NCI-H1105 treated with DMSO at 0.1 percent for 48 hours (cell line): ENCODE data around the gene GRM5.

ENCODE experiments used
- DNase-seq: peaks from one replicate; lab custom pipeline; 2025; lab: John Stamatoyannopoulos, UW

Gene GRM5

DNA sequence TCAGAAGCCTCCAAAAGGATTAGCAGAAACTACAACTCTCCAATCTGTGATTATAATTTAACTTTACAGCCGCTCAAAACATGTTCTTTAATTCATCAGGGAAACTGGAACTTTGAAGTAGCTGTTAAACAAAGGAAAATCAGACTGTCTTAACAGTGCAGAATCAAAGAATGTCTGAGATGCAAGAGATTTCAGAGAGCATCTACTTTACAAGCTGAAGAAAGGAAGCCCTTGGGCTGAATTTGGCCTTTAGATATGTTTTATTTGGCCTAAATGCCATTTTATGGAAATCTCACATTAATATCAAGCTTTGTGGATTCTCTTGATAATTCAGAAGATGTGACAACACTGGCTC lies 446.7 kb downstream of the GRM5 start:
- DNase-seq, result no peak

DNA sequence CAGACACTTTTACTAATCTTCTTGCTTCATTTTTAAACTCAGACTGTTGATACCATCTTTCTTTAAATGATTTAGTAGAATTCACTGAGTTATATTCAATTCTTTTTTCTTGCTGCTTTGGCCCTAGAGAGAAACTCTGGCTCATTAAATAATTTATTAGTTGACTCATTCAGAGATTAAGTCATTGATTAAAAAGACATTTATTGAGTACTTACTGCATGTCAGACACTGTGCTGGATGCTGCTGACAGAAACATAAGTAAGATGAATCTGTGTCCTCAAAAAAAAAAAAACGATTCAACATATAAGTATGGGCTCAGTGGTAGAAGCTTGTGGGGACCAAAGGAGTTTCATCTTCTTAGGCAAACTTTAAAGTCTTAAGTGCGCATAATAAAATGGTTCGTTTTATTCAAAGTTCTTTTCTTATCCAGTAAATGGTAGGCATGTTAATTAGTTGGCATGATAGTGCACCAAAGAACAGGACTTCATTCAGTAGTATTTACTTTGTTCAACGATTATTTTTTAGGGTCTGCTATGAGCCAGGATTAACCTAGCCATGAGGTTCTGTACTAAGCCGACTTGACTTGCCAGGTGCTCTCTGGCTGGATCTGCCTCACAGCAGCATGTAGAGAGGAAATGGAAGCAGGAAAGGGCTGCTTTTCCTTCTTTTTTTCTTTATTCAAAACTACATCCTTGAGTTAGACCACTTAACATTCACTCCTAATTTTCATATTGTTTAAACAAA lies 447.3 kb downstream of the GRM5 start:
- no peak for DNase-seq

DNA sequence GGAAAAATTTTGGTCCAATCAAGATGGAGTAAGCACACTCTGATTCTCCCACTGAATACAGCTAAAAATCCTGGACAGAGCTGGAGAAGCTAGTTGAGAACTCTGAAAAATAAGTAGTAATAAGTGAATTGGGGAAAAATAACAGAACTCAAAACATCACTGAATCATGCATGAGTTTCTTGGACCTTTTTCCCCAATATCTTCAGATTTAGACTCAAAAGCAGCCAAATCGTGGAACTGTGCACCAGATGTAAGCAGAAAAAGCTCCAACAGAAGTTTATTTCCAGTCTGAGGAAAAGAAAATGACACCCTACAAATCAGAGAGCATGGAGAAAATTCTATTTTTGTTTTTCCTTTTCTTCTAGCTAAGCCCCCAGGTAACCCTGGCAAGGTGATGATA lies 448.6 kb downstream of the GRM5 start:
- DNase-seq, result no peak

DNA sequence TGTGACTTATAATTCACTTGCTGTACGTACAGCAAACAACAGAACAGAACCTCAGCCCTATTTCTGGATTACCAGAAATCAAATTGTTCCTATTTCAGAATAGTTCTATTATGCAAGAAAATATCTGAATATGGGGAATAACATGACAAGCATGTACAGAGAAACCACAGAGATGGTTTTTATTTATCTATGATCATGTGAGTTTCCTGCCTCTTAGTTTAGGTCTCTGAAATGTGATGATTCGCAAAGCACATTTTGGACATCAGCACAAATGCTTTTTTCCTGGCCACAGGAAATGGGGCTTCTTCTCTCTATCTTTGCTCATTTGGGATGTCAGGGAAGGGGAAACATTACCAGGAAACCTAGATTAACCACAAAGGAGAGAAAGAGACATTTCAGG lies 461.5 kb downstream of the GRM5 start:
- no peak for DNase-seq

DNA sequence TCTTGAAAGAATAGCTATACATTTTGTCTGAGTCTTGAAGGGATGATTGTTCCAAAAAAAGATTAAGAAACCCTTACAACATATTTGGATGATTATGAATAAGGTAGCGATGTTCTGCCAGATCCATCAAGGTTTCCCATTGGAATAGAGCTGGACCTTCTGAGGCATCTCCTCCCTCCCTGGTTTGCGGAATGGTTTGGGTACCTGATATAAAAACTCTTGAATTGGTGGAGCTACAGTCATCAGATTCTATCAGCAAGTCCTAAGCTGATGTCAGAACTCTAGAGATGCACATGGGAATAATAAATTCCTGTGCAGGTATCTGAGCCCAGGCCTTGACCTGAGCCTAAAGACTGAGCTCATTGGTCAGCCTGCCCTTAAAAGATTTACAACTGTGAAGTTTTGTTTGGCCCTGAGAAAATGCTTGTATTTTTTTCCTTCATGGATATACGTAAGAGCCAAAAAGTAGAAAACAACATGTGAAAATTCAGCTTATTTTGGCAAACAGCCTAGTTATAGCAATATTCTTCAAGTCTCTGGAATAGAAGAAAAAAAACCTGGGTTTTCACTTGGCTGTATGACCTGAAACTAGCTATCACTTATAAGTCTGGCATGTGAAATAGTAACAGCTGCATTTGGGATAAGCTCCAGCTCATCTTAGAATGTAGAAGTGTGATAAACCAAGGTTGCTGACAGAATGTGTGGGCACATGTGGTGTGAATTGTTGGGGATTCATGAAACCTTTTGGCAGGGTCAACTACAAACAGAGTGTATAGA lies 462.5 kb downstream of the GRM5 start:
- no peak for DNase-seq

DNA sequence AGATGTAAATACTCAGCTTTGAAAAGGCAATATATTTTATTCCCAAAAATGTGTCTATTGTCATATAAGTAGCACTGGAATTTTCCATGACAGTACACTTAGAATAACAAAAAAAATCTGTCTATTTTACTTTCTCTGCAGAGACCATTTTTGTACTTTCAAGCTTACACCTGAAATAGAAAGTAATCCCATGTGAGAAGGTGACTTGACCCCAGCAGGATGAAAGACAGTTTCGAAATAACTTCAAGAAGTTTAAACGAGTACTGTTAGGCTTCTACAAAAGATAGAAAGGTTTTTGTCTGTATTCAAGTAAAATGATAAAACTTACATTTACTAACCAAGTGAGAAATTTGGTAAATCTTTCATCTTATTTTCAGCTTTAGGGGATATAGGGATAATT lies 468.4 kb downstream of the GRM5 start:
- DNase-seq, result no peak

DNA sequence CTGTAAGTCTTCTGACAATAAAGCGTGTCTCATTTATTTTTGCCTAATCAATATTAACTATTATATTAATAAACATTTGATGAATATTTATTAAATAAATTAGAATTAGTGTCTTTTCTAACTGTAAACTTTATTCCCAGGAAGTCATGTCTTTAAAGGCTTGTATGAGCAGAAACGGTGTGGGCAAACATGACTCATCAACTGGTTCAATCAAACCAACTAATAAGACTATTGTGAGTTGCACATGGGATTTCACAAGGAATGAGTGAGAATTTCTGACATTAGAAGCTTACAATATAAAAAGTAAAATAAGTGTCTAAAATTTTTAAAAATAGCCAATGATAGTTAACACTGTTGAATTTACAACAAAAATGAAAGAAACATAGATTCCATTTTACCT lies 469.0 kb downstream of the GRM5 start:
- no peak for DNase-seq

DNA sequence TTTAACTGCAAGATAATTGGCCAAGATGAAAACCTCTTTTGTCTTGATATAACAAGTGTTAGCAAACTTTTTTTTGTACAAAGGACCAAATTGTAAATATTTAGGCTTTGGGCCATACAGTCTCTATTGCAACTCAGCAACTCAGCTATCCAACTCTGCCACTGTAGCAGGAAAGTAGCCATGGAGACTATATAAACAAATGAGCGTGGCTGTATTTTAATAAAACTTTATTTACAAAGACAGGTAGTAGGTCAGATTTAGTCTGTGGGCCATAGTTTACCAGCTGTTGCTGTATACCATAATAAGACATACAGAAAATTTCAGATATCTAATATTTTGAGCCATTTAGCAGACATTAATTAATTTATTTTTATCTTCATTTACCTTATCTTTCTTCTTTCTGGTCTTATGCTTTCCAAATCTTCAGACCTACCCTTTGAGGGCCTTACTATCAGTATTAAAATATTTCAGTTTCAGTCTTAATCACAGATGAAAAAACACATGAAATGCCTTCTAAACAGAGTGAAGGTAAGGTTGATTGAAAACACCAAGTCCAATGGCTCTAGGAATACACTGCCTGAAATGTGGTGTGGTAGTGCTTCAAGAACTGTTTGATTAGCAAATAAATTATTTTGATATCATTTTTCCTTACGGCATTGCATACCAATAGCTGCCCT lies 471.4 kb downstream of the GRM5 start:
- no peak for DNase-seq

DNA sequence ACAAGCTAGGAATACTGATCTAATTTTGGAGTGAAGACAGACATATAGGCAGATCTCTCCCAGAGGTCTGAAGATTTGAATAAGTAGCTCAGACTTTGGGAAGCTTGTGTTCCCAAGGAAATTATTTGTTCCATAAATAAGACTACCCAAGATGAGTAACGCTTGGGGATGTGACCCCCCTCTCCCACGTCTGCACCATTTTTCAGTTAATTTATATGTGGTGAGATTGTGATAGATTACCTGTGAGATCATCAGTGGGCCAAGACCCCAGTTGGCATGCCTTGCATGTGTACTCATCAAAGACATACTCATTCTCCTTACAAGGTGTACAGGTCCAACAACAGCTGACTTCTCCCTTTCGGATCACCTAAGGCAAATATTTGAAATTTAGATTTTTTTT lies 475.4 kb downstream of the GRM5 start:
- no peak for DNase-seq

DNA sequence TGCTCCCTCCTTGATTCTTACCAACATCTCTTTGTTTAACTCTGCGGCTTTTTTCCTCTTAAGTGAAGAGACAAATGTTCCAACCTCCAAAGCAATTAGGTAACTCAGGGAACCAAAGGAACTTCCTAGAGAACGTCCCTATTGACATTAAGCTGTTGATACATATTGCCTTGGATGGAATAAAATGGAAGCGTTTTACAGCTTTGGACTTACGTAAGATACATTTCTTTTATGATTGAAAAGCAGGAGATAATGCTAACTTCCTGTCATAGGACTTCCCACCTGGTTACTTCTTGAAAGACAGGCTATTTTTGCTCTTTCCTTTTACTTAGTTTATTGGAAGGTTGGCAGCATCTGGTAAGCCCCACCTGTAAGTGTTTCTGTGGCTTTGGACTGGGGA lies 482.5 kb downstream of the GRM5 start:
- no peak for DNase-seq

DNA sequence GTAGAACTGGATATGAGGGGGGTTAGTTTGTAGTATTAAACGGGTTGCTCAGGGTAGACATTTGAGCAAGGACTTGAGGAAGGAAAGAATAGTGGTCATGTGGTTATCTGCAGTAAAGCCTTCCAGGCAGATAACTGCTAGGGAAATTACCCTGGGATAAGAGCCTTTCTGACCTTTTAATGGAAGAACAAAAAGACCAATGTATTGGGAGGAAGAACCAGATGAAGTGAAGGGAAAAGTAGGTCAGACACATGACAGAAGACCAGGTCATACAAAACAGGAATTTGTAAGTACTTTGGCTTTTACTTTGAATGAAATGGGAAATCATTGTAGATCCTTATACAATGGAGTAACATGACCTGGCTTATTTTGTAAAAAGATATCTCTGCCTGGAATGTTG lies 486.3 kb downstream of the GRM5 start:
- DNase-seq, result no peak

DNA sequence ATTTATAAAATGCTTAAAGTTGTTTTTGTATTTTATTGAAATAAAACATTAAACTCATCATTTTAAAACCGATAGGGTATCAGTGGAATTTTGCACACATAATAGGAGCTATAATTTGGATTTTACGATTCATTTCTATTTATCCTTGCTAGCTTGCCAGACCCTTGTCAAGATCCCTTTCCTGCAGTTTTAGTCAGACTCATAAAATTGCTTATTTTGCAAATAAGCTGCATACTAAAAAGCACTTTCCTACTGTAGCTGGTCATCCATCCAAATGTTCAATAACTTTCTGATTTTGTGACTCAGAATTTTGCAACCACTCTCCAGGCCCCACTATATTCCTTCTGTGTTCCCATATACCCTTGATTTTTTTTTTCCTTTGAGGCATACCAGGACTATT lies 489.0 kb downstream of the GRM5 start:
- no peak for DNase-seq

DNA sequence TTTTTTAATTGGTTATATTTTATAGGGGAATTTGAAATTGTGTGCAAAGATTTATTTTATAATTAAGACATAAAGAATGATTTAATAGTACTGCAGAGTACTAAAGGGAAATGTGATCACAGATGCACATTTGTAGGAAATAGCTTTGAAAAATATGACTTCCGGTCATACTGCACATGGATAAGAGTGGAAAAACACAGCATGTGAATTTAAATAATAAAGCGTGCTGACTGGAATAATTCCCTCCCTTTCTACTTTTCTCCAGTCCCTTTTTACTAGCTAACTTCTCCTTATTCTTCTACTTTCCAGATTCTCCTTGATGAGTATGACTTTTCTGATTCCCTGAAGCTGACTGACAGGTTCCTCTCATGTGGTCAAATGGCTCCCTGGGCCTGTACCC lies 489.9 kb downstream of the GRM5 start:
- no peak for DNase-seq

DNA sequence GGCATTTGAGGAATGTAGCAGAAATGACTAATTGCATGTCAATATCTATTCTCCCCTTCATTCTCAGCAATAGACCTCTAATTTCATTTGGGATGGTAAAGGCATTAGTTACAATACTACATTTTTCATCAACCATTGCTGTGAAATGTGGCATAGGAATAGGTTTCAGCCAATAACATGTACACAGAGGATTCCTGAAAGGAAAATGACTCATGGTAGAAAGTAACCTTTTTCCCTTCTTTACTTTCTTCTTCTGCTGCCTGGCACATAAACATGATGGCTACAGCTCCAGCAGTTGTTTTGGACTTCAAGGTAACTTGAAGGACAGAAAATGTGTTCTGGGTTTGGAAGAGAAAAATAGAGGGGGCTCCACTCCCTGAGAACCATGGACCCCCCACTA lies 496.4 kb downstream of the GRM5 start:
- DNase-seq, result no peak

DNA sequence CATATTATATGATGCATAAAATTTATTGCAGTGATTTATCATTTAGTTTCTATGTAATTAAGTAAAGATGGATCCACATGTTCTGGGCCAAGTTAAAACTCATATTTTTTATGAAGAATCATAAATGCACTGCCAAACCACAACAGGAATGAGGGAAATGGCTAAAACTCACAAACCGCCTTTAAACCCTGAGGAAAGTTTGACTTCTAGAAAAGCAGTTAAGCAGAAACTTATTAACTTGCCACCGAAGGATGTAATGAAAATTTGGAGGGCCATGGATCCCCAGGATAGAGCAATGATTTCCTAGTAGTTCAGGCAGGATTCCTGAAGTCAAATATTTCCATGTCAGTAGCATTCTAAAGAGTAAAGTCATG lies 510.0 kb downstream of the GRM5 start:
- DNase-seq, result no peak

DNA sequence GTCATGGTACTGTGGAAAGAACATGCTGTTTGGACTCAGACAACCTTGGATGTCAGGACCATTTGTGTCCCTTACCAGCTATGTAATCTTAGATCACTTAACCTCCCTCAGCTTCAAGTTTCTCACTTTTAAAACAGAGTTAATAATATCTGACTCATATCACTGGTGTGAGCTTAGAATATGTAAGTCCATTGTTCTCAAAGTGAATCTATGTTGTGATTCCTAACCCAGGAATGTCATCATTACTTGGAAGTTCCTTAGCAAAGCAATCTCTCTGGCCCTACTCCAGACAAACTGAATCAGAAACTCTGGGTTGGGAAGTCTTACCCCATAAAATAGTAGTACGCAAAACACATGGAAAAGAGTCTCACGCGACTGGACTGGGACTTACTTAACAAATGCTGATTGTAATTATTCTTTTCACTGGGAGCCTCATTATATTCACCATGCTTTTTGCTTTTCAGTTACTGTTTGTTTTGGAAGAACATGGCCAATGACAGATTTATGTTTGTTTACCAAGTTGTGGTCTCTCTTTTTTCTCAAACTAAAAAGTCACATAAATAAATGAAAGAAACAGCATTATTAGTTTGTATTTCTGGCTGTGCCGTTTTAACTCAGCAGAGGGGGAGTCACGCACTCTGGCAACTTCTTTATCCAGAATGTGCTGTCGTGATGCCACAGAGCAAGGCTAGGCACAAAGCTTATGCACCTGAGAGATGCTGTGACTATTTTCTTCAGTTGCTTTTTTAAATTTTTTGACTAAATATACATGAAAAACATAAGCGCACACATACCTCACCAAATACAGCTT lies 510.6 kb downstream of the GRM5 start:
- DNase-seq, result peak; percentile 38

DNA sequence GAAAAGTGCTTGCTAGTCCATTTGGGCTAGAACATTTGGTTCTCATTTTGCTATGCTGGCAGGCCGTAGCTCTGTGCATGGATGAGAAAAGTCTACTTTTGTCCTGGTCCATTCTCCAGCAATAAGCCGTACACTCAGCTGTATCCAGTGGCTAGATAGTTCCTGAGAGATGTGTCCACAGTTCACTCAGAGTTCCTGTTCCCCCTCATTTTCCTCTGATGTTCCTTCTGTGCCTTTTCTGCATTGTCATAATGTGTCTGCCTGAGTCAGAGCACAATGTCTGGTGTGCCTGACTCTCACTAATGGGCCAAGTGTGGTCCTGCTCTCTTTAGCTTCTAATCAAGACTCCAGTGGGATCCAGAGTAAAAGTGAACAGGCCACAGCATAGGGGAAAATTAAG lies 512.6 kb downstream of the GRM5 start:
- no peak for DNase-seq

DNA sequence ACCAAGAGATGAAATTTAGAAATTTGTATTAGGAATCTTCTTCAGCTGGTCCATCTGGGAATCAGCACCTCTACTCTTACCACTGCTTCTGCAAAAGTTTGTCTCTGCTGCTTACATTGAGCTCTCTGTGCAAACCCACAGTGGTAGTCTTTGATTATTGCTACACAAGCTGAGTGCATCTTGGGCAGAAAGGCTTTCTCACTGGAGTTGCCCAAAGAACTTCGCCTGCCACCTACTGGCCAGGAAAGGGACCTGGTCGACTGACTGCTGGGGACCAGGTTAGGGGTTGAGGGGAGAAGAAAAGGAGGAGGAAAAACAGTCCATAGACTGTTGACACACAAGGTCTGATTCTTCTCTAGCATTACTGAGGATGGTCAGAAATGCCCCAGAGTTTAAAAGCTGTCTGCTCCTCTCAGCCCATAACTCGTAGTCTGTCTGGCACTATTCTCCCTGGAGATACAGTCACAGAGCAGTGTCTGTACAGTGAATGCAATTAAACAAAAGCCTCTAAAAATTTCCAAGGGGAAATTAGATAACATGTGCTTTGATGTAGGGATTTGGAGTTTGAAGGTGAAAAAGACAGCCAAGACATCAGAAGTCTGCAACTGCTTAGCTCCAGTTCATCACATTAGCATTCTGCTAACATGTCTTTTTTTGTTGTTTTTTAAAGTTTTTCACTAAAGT lies 513.3 kb downstream of the GRM5 start:
- peak; percentile 24 for DNase-seq

DNA sequence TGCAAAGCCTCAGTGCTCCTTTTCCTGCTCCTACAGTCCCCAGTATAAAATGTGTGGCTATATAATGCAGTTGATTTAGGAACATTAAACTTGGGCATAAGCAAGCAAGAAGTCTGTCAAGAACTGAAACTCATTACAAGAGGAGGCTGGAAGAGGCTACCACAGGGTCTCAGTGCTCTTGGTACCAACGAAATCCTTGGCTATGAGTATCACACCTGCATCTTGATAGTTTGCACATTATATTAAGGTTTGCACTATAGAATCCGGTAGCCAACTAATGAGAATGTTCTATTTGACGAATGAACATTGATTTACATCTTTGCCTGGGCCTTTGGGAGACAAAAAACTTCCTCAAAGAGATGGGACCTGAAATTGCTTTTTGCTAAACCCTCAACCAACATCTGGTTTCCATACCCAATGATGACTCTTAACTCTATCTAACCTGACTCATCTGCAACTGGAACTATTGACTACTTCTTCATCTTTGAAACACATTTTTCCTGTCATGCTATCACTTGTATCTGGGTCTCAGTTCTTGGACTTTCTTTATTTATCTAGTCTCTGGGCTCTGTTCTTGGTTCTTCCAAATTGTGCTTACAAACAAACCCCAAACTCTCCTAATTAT lies 521.0 kb downstream of the GRM5 start:
- DNase-seq, result no peak

DNA sequence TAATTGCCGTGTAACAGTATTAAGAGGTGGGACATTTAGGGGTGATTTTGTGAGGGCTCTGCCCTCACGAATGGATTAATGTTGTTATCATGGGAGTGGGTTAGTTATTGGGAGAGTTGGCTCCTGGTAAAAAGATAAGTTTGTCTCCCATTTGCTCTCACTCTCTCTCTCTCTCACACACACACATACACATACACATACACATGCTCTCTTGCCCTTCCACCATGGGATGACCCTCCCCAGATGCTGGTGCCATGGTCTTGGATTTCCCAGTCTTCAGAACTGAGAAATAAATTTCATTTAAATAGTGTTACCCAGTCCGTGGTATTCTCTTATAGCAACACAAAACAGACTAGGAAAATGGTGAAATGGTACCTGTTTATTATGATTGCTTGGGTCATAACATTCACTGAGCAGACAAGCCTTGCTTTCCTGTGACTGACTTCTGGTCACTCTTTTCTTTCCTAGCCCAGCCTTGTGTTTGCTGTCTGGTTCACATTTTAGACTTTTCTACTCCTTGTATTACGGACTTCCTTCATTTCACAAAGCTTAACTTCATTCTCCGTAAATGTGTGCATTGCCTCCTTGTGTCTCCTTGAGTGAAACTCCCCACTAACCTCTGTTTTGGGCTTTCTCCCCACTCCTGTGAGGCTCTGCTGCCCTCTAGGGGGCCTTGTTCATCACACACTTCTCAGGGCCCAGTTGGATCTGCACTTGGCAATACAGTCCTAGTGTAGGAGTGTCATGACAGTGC lies 521.7 kb downstream of the GRM5 start:
- peak; percentile 83 for DNase-seq

DNA sequence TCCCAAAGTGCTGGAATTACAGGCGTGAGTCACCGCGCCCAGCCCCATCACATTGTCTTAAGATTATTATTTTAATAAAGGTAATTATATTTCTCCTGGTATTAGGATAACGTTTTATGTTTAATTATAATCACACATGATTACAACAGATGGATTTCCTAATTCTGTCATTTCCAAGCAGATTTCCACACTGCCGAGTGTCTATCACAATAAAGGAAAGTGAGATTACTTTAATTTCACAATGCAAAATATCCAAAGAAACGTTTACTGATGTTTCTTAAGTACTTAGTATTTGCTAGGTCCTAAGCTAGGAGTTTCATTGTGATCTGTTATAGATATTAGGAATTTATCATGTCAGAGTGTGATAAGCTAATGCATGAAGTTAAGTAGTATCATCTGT lies 524.8 kb downstream of the GRM5 start:
- DNase-seq, result no peak
